GM21447 (cell line): Measurements from ENCODE around the gene CTAGE8.
"Not testable (repeated sequence)": the region's sequence is repeated elsewhere in the genome, so short reads cannot be mapped to it uniquely, and the experiment has no call there.

ENCODE experiments used
- ATAC-seq: cut with Tn5 transposase; IDR thresholded peaks from one replicate; pipeline ENCODE4 v1.9.1; 2021; ENCODE audit not compliant: unreplicated experiment

The CTAGE8 gene

GRCh38 chr7:144259067-144259466 is 10.0 kb downstream of the CTAGE8 start:
- ATAC-seq: not testable (repeated sequence)

DNA sequence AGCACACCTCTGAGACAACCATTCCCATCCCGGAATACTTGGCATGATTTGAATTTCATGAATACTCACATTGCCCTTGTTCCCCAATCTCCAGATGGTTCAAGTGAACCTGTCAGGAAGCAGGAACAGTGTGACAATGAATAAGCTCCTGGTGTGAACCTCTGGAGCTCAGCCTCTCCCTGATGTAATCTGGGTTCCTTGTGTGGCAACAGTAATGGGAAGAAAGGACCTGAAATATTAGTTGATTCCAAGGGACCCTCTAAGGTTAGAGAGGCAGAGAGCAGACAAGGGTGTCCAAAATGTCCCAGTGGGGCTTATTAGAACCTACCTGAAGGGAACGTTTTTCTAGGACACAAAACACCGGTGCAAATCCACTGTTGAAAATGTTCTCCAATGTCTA is 13.0 kb downstream of the CTAGE8 start:
- ATAC-seq: no peak

- no peak for ATAC-seq
Measured at GRCh38 chr7:144255471-144255897, 13.6 kb downstream of the CTAGE8 start.

GRCh38 chr7:144252307-144252706 is 16.8 kb downstream of the CTAGE8 start:
- ATAC-seq: not testable (repeated sequence)

DNA sequence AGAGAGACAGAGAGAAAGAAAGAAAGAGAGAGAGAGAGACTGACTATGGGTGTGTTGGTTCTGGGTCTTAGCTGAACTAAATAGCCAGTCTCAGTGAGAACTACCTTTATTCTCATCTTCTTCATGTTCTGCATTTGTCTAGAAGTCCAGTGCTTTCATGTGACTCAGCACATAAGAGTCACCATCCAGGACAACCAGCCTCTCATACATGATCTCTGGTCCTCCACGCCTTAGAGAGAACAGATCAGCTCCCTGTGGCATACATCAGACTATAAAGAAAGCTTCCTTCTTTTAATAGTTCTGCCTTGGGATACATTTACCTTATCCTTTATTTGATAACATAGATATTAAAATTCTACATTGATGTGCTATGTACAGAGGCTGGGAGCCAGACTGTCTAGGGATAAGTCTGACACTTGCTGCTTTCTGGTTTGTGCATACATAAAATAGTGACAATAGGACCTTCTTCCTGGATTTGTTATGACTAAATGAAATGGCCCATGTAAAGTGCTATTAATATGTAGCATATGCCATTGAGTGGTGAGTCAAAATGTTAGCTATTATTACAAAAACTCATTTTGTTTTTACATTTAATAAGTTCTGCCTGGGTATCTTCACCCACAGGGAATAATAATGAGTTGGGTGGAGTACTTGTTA is 21.3 kb downstream of the CTAGE8 start:
- not testable (repeated sequence) for ATAC-seq

DNA sequence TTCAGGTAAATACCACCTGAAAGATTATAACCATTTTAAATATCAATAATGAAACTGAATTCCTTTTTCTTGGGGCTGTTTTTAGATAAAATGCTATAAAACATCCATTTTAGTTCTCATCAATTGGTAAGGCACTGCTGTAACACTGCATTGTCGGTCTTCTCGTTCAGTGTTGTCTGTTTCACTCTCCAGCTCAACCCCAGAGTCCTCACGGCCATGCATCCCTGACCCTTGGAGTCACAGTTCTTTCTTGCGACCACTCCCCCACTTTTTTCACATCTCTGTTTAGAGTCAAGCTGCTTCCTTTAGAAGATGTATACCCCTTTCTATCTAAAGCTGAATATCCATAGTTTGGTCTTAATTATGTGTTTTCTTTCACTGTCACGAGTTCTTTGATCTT is 22.1 kb downstream of the CTAGE8 start:
- not testable (repeated sequence) for ATAC-seq

- not testable (repeated sequence) for ATAC-seq
Measured at GRCh38 chr7:144245372-144245771, 23.7 kb downstream of the CTAGE8 start.

GRCh38 chr7:144239365-144239764 is 29.7 kb downstream of the CTAGE8 start, which contains the start of gene OR2A42:
OR2A42 (minus strand) TSS chr7:144239605; CDS start chr7:144232843, 6,762 bp downstream.
- ATAC-seq: not testable (repeated sequence)

DNA sequence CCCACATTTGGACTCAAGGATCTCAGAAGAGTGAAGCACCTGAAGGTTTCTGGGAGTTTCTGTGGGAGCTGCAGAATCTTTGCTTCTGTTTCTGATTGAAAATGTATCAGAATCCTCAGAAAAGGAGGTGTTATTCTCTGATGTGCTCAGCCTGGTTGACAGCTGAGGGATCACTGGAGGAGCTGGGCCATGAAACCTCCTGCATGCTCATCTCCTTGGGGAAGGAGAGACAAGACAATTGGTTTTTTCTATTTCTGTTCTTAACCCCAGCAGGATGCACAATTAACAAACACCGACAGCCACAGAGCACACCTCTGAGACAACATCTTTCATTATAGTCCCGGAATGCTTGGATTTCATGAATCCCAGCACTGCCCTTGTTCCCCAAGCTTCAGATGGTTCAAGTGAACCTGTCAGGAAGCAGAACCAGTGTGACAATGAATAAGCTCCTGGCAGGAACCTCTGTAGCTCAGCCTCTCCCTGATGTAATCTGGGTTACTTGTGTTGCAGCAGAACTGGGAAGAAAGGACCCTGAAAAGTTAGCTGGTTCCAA is 30.5 kb downstream of the CTAGE8 start:
- ATAC-seq: not testable (repeated sequence)

DNA sequence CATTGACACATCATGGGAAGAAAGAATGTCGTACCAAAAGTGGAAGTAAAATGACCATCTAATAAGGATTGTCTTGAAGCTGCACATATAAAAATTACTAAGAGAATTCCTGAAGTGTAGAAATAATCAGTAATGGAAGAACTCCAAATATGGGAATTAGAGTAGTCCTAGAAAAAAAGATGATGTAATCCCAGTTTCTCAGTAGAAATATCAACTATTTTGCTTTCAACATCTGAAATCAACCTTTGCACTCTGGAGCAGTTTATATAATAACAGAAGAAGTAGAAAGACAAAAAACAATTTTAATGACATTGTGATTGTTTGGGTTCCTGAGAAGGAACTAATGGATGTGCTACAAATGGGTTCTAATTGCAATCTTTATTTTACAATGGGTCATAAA is 36.0 kb downstream of the CTAGE8 start:
- not testable (repeated sequence) for ATAC-seq

DNA sequence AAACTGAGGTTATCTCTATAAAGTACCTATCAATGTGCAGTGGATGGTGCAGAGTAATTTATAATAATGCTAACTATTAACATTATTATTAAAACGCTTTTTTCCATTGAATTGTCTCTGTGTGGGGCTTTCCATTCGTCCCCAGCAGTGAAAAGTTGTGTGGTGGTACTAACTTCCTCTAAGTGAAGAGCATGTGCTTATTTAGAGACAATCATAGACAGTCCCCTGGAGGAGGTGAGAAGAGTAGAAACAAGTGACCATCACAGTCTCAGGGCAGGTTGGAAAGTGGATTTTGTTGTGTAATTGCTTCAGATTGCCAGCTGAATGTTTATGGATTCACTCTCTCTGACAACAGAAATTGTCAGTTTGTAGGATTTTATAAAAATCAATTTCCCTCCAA is 38.1 kb downstream of the CTAGE8 start:
- ATAC-seq: not testable (repeated sequence)

GRCh38 chr7:144228810-144229209 is 40.3 kb downstream of the CTAGE8 start:
- not testable (repeated sequence) for ATAC-seq

- ATAC-seq: not testable (repeated sequence)
Measured at GRCh38 chr7:144226866-144227265, 42.2 kb downstream of the CTAGE8 start.

DNA sequence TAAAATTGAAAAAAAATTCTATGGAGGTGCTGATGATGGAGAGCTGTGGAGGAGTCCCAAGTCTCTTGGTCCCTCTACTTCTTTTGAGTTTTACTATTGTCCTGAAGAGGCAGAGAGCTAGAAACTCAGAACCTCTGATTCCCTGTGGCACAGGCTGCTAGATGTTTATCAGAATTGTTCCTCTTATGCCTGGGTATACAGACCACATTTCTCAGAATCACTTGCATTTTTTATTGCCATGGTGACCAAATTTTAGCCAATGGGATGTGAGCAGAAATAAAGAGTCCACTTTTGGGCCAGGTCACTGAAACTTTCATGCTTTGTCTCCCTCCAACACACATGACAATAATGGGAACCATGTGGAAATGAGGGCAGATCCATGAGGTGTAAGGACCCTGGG is 45.4 kb downstream of the CTAGE8 start:
- not testable (repeated sequence) for ATAC-seq

DNA sequence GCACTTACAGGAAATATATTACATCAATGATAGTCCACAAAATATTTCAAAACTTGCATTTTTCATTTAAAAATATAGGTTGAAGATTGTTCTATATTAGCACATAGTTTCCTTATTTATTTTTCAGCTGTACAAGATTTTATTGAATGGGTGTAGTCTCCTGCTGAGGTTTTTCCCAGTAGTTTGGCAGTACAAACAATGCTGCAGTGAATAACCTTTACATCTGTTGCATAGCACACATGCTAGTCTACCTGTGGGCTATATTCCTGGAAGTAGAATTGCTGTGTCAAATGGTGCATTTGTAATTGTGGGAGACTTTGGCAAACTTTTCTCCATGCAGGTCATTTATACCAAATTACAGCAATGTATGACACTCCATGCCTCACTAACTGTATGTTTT is 48.6 kb downstream of the CTAGE8 start:
- not testable (repeated sequence) for ATAC-seq

DNA sequence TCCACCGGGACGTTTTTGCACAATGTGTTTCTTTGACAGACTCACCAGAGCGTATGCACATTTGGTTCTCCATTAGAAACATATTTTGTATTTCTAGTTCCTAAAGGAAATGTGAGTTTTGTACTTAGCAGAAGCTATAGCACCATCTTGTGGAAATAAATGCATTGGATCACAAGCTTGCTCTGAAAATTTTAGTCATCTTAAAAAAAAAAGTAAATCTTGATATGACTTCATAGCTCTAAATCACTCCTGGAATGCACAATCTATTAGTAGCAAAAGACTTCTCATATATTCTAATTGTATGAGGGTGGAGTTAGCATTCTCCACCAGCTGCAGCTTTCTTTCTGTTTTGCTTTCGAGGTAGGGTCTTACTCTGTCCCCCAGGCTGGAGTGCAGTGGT is 49.9 kb downstream of the CTAGE8 start:
- not testable (repeated sequence) for ATAC-seq

DNA sequence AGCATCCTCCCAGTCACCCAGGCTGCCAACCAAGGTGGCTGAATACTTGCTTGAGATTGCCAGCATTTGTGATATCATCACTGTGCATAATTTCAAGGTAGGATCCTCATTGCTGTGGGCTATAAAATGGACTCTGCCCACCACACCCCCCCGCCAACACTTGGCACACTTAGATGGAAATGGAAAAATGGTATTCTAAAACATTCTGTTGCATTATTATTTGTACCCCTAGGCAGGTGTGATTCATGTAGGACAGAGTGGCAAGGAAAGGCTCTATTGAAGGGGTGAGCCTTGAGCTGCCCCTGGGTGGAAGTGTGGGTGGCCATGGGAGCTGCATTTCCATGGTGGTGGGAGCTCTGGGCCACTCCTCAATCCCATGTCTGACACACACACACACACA is 50.5 kb downstream of the CTAGE8 start:
- not testable (repeated sequence) for ATAC-seq

GRCh38 chr7:144217200-144217599 is 51.9 kb downstream of the CTAGE8 start:
- ATAC-seq: not testable (repeated sequence)
